ENCODE results near the gene ATP6V1G2. TPM values are rescaled to one million over a fixed set of nuclear protein-coding genes. Genes with fewer than 3 reads are reported as not detected.

The ATP6V1G2 gene
- total and polyA plus RNA-seq, 2 of the 4 experiments (the other 2 are of a cell fraction): 1.4 to 6.5 TPM

DNA sequence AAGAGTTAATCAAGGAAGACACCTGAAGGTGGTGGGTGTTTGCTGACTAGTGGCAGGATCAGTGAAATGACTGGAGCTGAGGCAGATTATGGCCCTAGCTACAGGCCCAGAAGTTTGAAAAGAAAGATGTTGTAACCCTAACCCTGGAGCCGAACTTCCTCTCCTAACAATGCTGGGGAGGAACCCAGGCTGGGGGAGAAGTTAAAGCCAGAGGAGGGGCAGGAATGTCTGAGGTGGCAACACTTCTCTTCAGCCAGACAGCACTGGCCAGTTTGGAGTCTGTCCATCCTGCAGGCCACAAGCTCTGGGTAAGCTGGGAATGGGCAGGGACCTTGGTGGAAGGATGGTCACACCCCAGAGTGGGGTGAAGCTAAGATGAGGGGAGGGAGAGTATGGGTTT, 39.6 kb upstream of the ATP6V1G2 start, which contains the start of gene LST1:
Gene LST1, plus strand, starts transcription at position 270 of the 400 bp plus-strand sequence. CDS start 1,023 bp downstream, outside the sequence.
- BruUV-seq (replicated peaks): no TSS peak
- H2BK5ac ChIP-seq (ENCODE audit: low read depth, low read length, poor library complexity, severe bottlenecking): no peak within 1 kb of the TSS
- H3K4me1 ChIP-seq (ENCODE audit: control insufficient read depth, insufficient read depth, low read length): peaks cover 4% of the 10 kb centered on the region; the same call in 1 of the 2 replicates
- H3K9ac ChIP-seq (ENCODE audit: low read depth, low read length): no peak within 1 kb of the TSS
- H2BK120ac ChIP-seq (ENCODE audit: low read depth, low read length): no peak within 1 kb of the TSS
- no peaks in the 10 kb centered on the region for H3K9me3 ChIP-seq (ENCODE audit: control insufficient read depth, insufficient read depth, low read length)
- TF ChIP-seq, protein P1, sequence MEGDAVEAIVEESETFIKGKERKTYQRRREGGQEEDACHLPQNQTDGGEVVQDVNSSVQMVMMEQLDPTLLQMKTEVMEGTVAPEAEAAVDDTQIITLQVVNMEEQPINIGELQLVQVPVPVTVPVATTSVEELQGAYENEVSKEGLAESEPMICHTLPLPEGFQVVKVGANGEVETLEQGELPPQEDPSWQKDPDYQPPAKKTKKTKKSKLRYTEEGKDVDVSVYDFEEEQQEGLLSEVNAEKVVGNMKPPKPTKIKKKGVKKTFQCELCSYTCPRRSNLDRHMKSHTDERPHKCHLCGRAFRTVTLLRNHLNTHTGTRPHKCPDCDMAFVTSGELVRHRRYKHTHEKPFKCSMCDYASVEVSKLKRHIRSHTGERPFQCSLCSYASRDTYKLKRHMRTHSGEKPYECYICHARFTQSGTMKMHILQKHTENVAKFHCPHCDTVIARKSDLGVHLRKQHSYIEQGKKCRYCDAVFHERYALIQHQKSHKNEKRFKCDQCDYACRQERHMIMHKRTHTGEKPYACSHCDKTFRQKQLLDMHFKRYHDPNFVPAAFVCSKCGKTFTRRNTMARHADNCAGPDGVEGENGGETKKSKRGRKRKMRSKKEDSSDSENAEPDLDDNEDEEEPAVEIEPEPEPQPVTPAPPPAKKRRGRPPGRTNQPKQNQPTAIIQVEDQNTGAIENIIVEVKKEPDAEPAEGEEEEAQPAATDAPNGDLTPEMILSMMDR (conservative IDR thresholded peaks at IDR 0.05; ENCODE audit: low read depth, low read length): no peak
- TF ChIP-seq CHD1 (IDR thresholded peaks at IDR 0.05; ENCODE audit: low read depth, low read length) (no peak), RCOR1 (IDR thresholded peaks at IDR 0.05; ENCODE audit: insufficient replicate concordance, low read length) (no peak), FOS (IDR thresholded peaks at IDR 0.05; ENCODE audit: low read depth, low read length) (no peak)
- DNase-seq (no peak), ATAC-seq (ENCODE audit: low read depth) (no peak)
- H2AK5ac ChIP-seq (ENCODE audit: low read depth, low read length): no peak within 1 kb of the TSS
- H2AK9ac ChIP-seq (replicated peaks; ENCODE audit: low read depth, low read length, poor library complexity): peak within 1 kb of the TSS; percentile 61
- no peak within 1 kb of the TSS for H3K4me3 ChIP-seq (ENCODE audit: insufficient read depth, low read depth, low read length)
- POLR2A ChIA-PET (ENCODE audit: unreplicated experiment): no interaction called here
- H3K18ac ChIP-seq (ENCODE audit: low read depth, low read length): no peak within 1 kb of the TSS
- no peaks in the 10 kb centered on the region for H4K20me1 ChIP-seq (ENCODE audit: insufficient read depth, low read length)
- H4K91ac ChIP-seq (ENCODE audit: insufficient read depth, low read depth, low read length): no peak within 1 kb of the TSS
- intact Hi-C loops (cut with micrococcal nuclease): no loop called here
- no peak within 1 kb of the TSS for H3K4ac ChIP-seq (ENCODE audit: low read depth, low read length)
- H3K14ac ChIP-seq (replicated peaks; ENCODE audit: low read depth, low read length): no peak within 1 kb of the TSS
- CTCF ChIA-PET: interaction anchor here (1.2 to 1.4 kb wide), 2 partner anchors 35 to 39 kb away, joined by 4 to 8 read pairs; partner anchors contain the start of genes ATP6V1G2 and NFKBIL1
- no peak within 1 kb of the TSS for H3K4me2 ChIP-seq (ENCODE audit: low read depth, low read length)
- no CpG with 5 or more reads among the region's 1 CpG for WGBS, 2 experiments (ENCODE audit: extremely low coverage in 2 of 2, insufficient read length in 1 of 2)
- in situ Hi-C loops (cut with MboI; ENCODE audit: low sequenced_read_pairs): no loop called here
- H2BK15ac ChIP-seq (ENCODE audit: low read depth, low read length): no peak within 1 kb of the TSS
- dilution Hi-C loops (cut with HindIII; ENCODE audit: low sequenced_read_pairs, unreplicated experiment): no loop called here
- no peak within 1 kb of the TSS for H3K56ac ChIP-seq (ENCODE audit: extremely low read depth, insufficient read depth, low read length)
- H3K36me3 ChIP-seq (ENCODE audit: control insufficient read depth, insufficient read depth, low read length): no peaks in the 10 kb centered on the region
- H3K9me1 ChIP-seq (ENCODE audit: insufficient read depth, low read length): no peaks in the 10 kb centered on the region; the same call in 1 of the 2 replicates
- peaks cover 11% of the 10 kb centered on the region for H3K27me3 ChIP-seq (ENCODE audit: control insufficient read depth, insufficient read depth, low read length)
- no peak within 1 kb of the TSS for H3K27ac ChIP-seq (ENCODE audit: insufficient read depth, low read length)
- H4K5ac ChIP-seq (ENCODE audit: low read depth, low read length): no peak within 1 kb of the TSS
- no peaks in the 10 kb centered on the region for H3K79me1 ChIP-seq (ENCODE audit: low read depth in 1 of 2, low read length in 2 of 2)
- H2BK20ac ChIP-seq (ENCODE audit: low read depth, low read length): no peak within 1 kb of the TSS
- no peak within 1 kb of the TSS for H3K23ac ChIP-seq (ENCODE audit: low read depth, low read length)
- no peak within 1 kb of the TSS for H2AFZ ChIP-seq (replicated peaks; ENCODE audit: low read length, poor library complexity)
- H4K8ac ChIP-seq (ENCODE audit: low read depth in 2 of 2, low read length in 2 of 2): no peak within 1 kb of the TSS; a peak in 1 of 4 replicates
